Measurements from ENCODE around the gene KCTD10. TPM values are rescaled to one million over a fixed set of nuclear protein-coding genes. Genes with fewer than 3 reads are reported as not detected.

The KCTD10 gene
- 10 to 100 TPM; 35.0 to 41.8 TPM for total RNA-seq

- Mint-ChIP-seq H3K27ac (peak within 1 kb of the TSS; percentile 99), H3K4me1 (peaks cover 38% of the 10 kb centered on the region), H3K9me3 (no peaks in the 10 kb centered on the region), H3K27me3 (no peaks in the 10 kb centered on the region), H3K36me3 (ENCODE audit: low read depth) (no peaks in the 10 kb centered on the region), H3K4me3 (peak within 1 kb of the TSS; percentile 89)
- DNase-seq: peak; percentile 89
- CTCF ChIA-PET: interaction anchor here (1.0 to 2.5 kb wide), 5 partner anchors 10 to 44 kb away, joined by 3 to 7 read pairs (median 5); no protein-coding TSS in a partner anchor
- POLR2A ChIA-PET: no interaction called here
Observed at GRCh38 chr12:109477185-109477962, at the start of gene KCTD10, which contains the start of gene UBE3B. KCTD10 (minus strand) TSS chr12:109477300; CDS start chr12:109477262, 38 bp downstream. UBE3B (plus strand) TSS chr12:109477634; CDS start chr12:109483552, 5,918 bp downstream.

GRCh38 chr12:109525279-109525585 lies 48.1 kb upstream of the KCTD10 start:
- no peaks in the 10 kb centered on the region for H3K4me1 Mint-ChIP-seq
- H3K36me3 Mint-ChIP-seq (ENCODE audit: low read depth): peaks cover 9% of the 10 kb centered on the region
- CTCF ChIA-PET: interaction anchor here (1.2 to 1.8 kb wide), 3 partner anchors 10 to 250 kb away, joined by 3 to 6 read pairs (median 3); no protein-coding TSS in a partner anchor
- POLR2A ChIA-PET: no interaction called here
- H3K27ac Mint-ChIP-seq: no peak overlapping the region
- no peak overlapping the region for H3K4me3 Mint-ChIP-seq
- DNase-seq: no peak
- no peaks in the 10 kb centered on the region for H3K9me3 Mint-ChIP-seq
- no peaks in the 10 kb centered on the region for H3K27me3 Mint-ChIP-seq

- DNase-seq: no peak
- ChIA-PET CTCF (interaction anchor here (1.2 to 1.8 kb wide), 3 partner anchors 11 to 250 kb away, joined by 3 to 6 read pairs (median 3); no protein-coding TSS in a partner anchor), POLR2A (no interaction called here)
- Mint-ChIP-seq H3K9me3 (no peaks in the 10 kb centered on the region), H3K4me3 (no peak overlapping the region), H3K36me3 (ENCODE audit: low read depth) (peaks cover 9% of the 10 kb centered on the region), H3K27ac (no peak overlapping the region), H3K27me3 (no peaks in the 10 kb centered on the region), H3K4me1 (no peaks in the 10 kb centered on the region)
Observed at GRCh38 chr12:109524466-109525278, 47.6 kb upstream of the KCTD10 start.

- Mint-ChIP-seq H3K9me3 (no peaks in the 10 kb centered on the region), H3K27ac (no peak overlapping the region), H3K4me3 (no peak overlapping the region), H3K27me3 (no peaks in the 10 kb centered on the region), H3K4me1 (no peaks in the 10 kb centered on the region), H3K36me3 (ENCODE audit: low read depth) (peaks cover 13% of the 10 kb centered on the region)
- CTCF ChIA-PET: interaction anchor here (1.0 to 1.3 kb wide), 3 partner anchors 11 to 29 kb away, joined by 3 read pairs; no protein-coding TSS in a partner anchor
- DNase-seq: no peak
- POLR2A ChIA-PET: no interaction called here
Observed at GRCh38 chr12:109523504-109523903, 46.4 kb upstream of the KCTD10 start.

GRCh38 chr12:109523071-109523470 lies 46.0 kb upstream of the KCTD10 start:
- ChIA-PET POLR2A (no interaction called here), CTCF (interaction anchor here (1.0 to 1.3 kb wide), 3 partner anchors 11 to 28 kb away, joined by 3 read pairs; no protein-coding TSS in a partner anchor)
- Mint-ChIP-seq H3K36me3 (ENCODE audit: low read depth) (peaks cover 16% of the 10 kb centered on the region), H3K27me3 (no peaks in the 10 kb centered on the region), H3K27ac (no peak overlapping the region), H3K4me3 (no peak overlapping the region), H3K4me1 (no peaks in the 10 kb centered on the region), H3K9me3 (no peaks in the 10 kb centered on the region)
- no peak for DNase-seq

GRCh38 chr12:109521831-109522230 lies 44.7 kb upstream of the KCTD10 start:
- Mint-ChIP-seq H3K4me3 (no peak overlapping the region), H3K27me3 (no peaks in the 10 kb centered on the region), H3K4me1 (no peaks in the 10 kb centered on the region), H3K27ac (no peak overlapping the region), H3K36me3 (ENCODE audit: low read depth) (peaks cover 26% of the 10 kb centered on the region), H3K9me3 (no peaks in the 10 kb centered on the region)
- POLR2A ChIA-PET: no interaction called here
- CTCF ChIA-PET: no interaction called here
- no peak for DNase-seq

- H3K9me3 Mint-ChIP-seq: no peaks in the 10 kb centered on the region
- H3K36me3 Mint-ChIP-seq (ENCODE audit: low read depth): peaks cover 30% of the 10 kb centered on the region
Observed at GRCh38 chr12:109519787-109520186, 42.7 kb upstream of the KCTD10 start.

GRCh38 chr12:109518820-109519665 lies 41.9 kb upstream of the KCTD10 start:
- Mint-ChIP-seq H3K36me3 (ENCODE audit: low read depth) (peaks cover 30% of the 10 kb centered on the region), H3K27me3 (no peaks in the 10 kb centered on the region), H3K27ac (no peak overlapping the region), H3K9me3 (no peaks in the 10 kb centered on the region), H3K4me1 (no peaks in the 10 kb centered on the region), H3K4me3 (no peak overlapping the region)
- ChIA-PET CTCF (interaction anchor here (0.7 to 1.4 kb wide), 7 partner anchors 9 to 409 kb away, joined by 3 to 4 read pairs (median 3); partner anchors contain the start of genes KCTD10 and UBE3B), POLR2A (no interaction called here)
- peak; percentile 67 for DNase-seq

More at GRCh38 chr12:109519787-109520186, 42.7 kb upstream of the KCTD10 start:
- H3K27me3 Mint-ChIP-seq: no peaks in the 10 kb centered on the region
- no peak overlapping the region for H3K27ac Mint-ChIP-seq
- DNase-seq: no peak
- POLR2A ChIA-PET: no interaction called here
- no peaks in the 10 kb centered on the region for H3K4me1 Mint-ChIP-seq
- CTCF ChIA-PET: interaction anchor here (0.8 to 1.2 kb wide), 4 partner anchors 9 to 408 kb away, joined by 3 read pairs; partner anchors contain the start of genes KCTD10 and UBE3B
- no peak overlapping the region for H3K4me3 Mint-ChIP-seq

GRCh38 chr12:109517619-109518018 lies 40.5 kb upstream of the KCTD10 start:
- DNase-seq: no peak
- Mint-ChIP-seq H3K4me1 (no peaks in the 10 kb centered on the region), H3K4me3 (no peak overlapping the region), H3K27ac (no peak overlapping the region), H3K27me3 (no peaks in the 10 kb centered on the region), H3K36me3 (ENCODE audit: low read depth) (peaks cover 25% of the 10 kb centered on the region), H3K9me3 (no peaks in the 10 kb centered on the region)
- CTCF ChIA-PET: interaction anchor here (0.9 to 1.8 kb wide), 5 partner anchors 11 to 258 kb away, joined by 3 to 5 read pairs (median 3); no protein-coding TSS in a partner anchor
- POLR2A ChIA-PET: no interaction called here

GRCh38 chr12:109513977-109514376 lies 36.9 kb upstream of the KCTD10 start:
- peaks cover 33% of the 10 kb centered on the region for H3K36me3 Mint-ChIP-seq (ENCODE audit: low read depth)
- CTCF ChIA-PET: no interaction called here
- no peaks in the 10 kb centered on the region for H3K27me3 Mint-ChIP-seq
- H3K27ac Mint-ChIP-seq: no peak overlapping the region
- no peaks in the 10 kb centered on the region for H3K4me1 Mint-ChIP-seq
- H3K4me3 Mint-ChIP-seq: no peak overlapping the region
- no peak for DNase-seq
- POLR2A ChIA-PET: no interaction called here
- H3K9me3 Mint-ChIP-seq: no peaks in the 10 kb centered on the region

GRCh38 chr12:109513051-109513450 lies 36.0 kb upstream of the KCTD10 start:
- ChIA-PET CTCF (interaction anchor here (1.5 kb wide), 1 partner anchor 21 kb away, joined by 3 read pairs; no protein-coding TSS in a partner anchor), POLR2A (no interaction called here)
- H3K27me3 Mint-ChIP-seq: no peaks in the 10 kb centered on the region
- no peak for DNase-seq
- H3K4me1 Mint-ChIP-seq: no peaks in the 10 kb centered on the region
- H3K9me3 Mint-ChIP-seq: no peaks in the 10 kb centered on the region
- H3K4me3 Mint-ChIP-seq: no peak overlapping the region
- peaks cover 28% of the 10 kb centered on the region for H3K36me3 Mint-ChIP-seq (ENCODE audit: low read depth)
- no peak overlapping the region for H3K27ac Mint-ChIP-seq

GRCh38 chr12:109512608-109513007 lies 35.5 kb upstream of the KCTD10 start:
- Mint-ChIP-seq H3K27me3 (no peaks in the 10 kb centered on the region), H3K9me3 (no peaks in the 10 kb centered on the region), H3K27ac (no peak overlapping the region), H3K36me3 (ENCODE audit: low read depth) (peaks cover 29% of the 10 kb centered on the region), H3K4me3 (no peak overlapping the region), H3K4me1 (no peaks in the 10 kb centered on the region)
- CTCF ChIA-PET: interaction anchor here (1.5 kb wide), 1 partner anchor 21 kb away, joined by 3 read pairs; no protein-coding TSS in a partner anchor
- DNase-seq: no peak
- POLR2A ChIA-PET: no interaction called here
